Ascending aorta (tissue), 2 donors: Measurements from ENCODE around the gene VEGFA. TPM values are rescaled to one million over a fixed set of nuclear protein-coding genes. Genes with fewer than 3 reads are reported as not detected.

Source experiments
- DNase-seq, 2 donors: peaks; one replicate each; pipeline ENCODE4 v3.0.0-alpha.2; 2019; ENCODE audit warnings: low spot score in 2 of 2
- H3K27ac ChIP-seq, 2 donors: fragments of 200-600 bp; sonication (generic); one replicate each; pipeline ENCODE4 v1.5.1; 2016 to 2017; ENCODE audit warnings: mild to moderate bottlenecking in 1 of 2
- H3K27me3 ChIP-seq: fragments of 200-600 bp; sonication (generic); one replicate; pipeline ENCODE4 v1.5.1; 2017
- H3K36me3 ChIP-seq, 2 donors: fragments of 200-600 bp; sonication (generic); one replicate each; pipeline ENCODE4 v1.5.1; 2016
- H3K4me1 ChIP-seq, 2 donors: fragments of 200-600 bp; sonication (generic); one replicate each; pipeline ENCODE4 v1.5.1; 2016 to 2017; ENCODE audit warnings: mild to moderate bottlenecking in 1 of 2
- H3K4me3 ChIP-seq, 2 donors: fragments of 200-600 bp; sonication (generic); one replicate each; pipeline ENCODE4 v1.5.1; 2016 to 2017; ENCODE audit warnings: mild to moderate bottlenecking in 1 of 2
- H3K9me3 ChIP-seq, 2 donors: fragments of 200-600 bp; sonication (generic); one replicate each; pipeline ENCODE4 v1.5.1; 2016
- CTCF ChIP-seq, 3 experiments: fragments of 200-600 bp in 2 of 3; fragments of 450-650 bp in 1 of 3; sonication (generic) in 2 of 3; IDR thresholded peaks; one replicate each; pipeline ENCODE4 v1.5.1; 2016 to 2019; ENCODE audit warnings: antibody characterized with exemption in 3 of 3, mild to moderate bottlenecking in 1 of 3, moderate library complexity in 1 of 3
- intact Hi-C: fragments of 100-400 bp; cut with DNase I; formaldehyde crosslinking; loops from one replicate; pipeline ENCODE4 v1.15.1; 2023
- total RNA-seq: library from RNA; depleted of rRNA; stranded (reverse); fragments of >200 nt; gene quantifications from one replicate; pipeline ENCODE4 v1.1.0, GENCODE V29; 2016

Gene VEGFA
- total RNA-seq, 1 donor from 2014 or later, result 110 TPM

GRCh38 chr6:43835872-43836419 lies 65.9 kb downstream of the VEGFA start:
- H3K27ac ChIP-seq, result no peak overlapping the region
- DNase-seq, result no peak
- no peaks in the 10 kb centered on the region for H3K27me3 ChIP-seq
- no peak for TF ChIP-seq CTCF (IDR thresholded peaks at IDR 0.05)
- no peaks in the 10 kb centered on the region for H3K4me1 ChIP-seq
- H3K36me3 ChIP-seq, result no peaks in the 10 kb centered on the region
- intact Hi-C loops, result no loop called here
- no peak overlapping the region for H3K4me3 ChIP-seq
- H3K9me3 ChIP-seq, result no peaks in the 10 kb centered on the region

Other genes starting within 250 kb of the VEGFA start
- 21.4 TPM for gene XPO5, start 194.2 kb upstream of the VEGFA start, total RNA-seq
- gene POLH, start 194.0 kb upstream of the VEGFA start, total RNA-seq, result 4.3 TPM
- 30.7 TPM for gene GTPBP2, start 140.9 kb upstream of the VEGFA start, total RNA-seq
- 15.0 TPM for gene MAD2L1BP, start 134.4 kb upstream of the VEGFA start, total RNA-seq
- gene RSPH9, start 125.2 kb upstream of the VEGFA start, total RNA-seq, result not detected
- gene MRPS18A, start 82.4 kb upstream of the VEGFA start, total RNA-seq, result 29.8 TPM